Measurements from ENCODE around the gene HS3ST4. TPM values are rescaled to one million over a fixed set of nuclear protein-coding genes. Genes with fewer than 3 reads are reported as not detected.

The HS3ST4 gene
- total and polyA plus RNA-seq, 2 of the 4 experiments (the other 2 are of a cell fraction): not detected

DNA sequence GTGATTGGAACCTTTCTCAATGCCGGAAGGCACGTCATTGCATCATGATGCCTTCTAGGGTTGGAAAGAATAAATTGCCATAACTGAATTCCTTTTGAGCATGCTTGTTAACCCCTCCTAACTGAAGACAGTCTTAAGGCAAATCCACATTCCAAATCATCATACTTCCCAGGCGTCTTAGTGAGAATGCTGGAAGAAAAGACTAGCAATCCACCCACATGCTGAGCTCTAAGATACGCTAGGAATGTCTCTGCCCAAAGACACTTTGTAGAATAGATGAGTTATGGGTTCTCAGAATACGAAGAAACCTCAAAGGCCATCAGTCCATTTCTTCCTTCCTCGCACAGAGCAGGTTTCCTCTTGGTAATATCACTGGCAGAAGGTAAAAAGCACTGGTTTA, 486.5 kb downstream of the HS3ST4 start:
- H3K27me3 ChIP-seq (ENCODE audit: control insufficient read depth, insufficient read depth, low read length): no peaks in the 10 kb centered on the region
- TF ChIP-seq, protein P1, sequence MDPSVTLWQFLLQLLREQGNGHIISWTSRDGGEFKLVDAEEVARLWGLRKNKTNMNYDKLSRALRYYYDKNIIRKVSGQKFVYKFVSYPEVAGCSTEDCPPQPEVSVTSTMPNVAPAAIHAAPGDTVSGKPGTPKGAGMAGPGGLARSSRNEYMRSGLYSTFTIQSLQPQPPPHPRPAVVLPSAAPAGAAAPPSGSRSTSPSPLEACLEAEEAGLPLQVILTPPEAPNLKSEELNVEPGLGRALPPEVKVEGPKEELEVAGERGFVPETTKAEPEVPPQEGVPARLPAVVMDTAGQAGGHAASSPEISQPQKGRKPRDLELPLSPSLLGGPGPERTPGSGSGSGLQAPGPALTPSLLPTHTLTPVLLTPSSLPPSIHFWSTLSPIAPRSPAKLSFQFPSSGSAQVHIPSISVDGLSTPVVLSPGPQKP (IDR thresholded peaks at IDR 0.05; ENCODE audit: borderline replicate concordance, low read depth, low read length): no peak
- TF ChIP-seq MXI1 (IDR thresholded peaks at IDR 0.05; ENCODE audit: borderline replicate concordance, low read depth, low read length) (no peak), RCOR1 (IDR thresholded peaks at IDR 0.05; ENCODE audit: insufficient replicate concordance, low read length) (no peak), MAZ (IDR thresholded peaks at IDR 0.05; ENCODE audit: borderline replicate concordance, low read depth, low read length) (no peak), FOS (IDR thresholded peaks at IDR 0.05; ENCODE audit: low read depth, low read length) (no peak), CHD1 (IDR thresholded peaks at IDR 0.05; ENCODE audit: low read depth, low read length) (no peak), CEBPB (IDR thresholded peaks at IDR 0.05; ENCODE audit: low read depth, low read length) (no peak), POLR2A (IDR thresholded peaks at IDR 0.05; ENCODE audit: low read depth, low read length) (no peak), RFX5 (IDR thresholded peaks at IDR 0.05; ENCODE audit: low read depth, low read length) (no peak), SMC3 (IDR thresholded peaks at IDR 0.05; ENCODE audit: low read depth, low read length) (no peak), MAFK (IDR thresholded peaks at IDR 0.05; ENCODE audit: low read depth, low read length) (no peak), BHLHE40 (IDR thresholded peaks at IDR 0.05; ENCODE audit: low read depth, low read length) (no peak), RAD21 (IDR thresholded peaks at IDR 0.05; ENCODE audit: low read length) (no peak), NFE2L2 (IDR thresholded peaks at IDR 0.05; ENCODE audit: low read depth, low read length) (no peak)
- TF ChIP-seq, protein P2, sequence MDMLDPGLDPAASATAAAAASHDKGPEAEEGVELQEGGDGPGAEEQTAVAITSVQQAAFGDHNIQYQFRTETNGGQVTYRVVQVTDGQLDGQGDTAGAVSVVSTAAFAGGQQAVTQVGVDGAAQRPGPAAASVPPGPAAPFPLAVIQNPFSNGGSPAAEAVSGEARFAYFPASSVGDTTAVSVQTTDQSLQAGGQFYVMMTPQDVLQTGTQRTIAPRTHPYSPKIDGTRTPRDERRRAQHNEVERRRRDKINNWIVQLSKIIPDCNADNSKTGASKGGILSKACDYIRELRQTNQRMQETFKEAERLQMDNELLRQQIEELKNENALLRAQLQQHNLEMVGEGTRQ (IDR thresholded peaks at IDR 0.05; ENCODE audit: low read depth, low read length): no peak
- TF ChIP-seq, protein P3, sequence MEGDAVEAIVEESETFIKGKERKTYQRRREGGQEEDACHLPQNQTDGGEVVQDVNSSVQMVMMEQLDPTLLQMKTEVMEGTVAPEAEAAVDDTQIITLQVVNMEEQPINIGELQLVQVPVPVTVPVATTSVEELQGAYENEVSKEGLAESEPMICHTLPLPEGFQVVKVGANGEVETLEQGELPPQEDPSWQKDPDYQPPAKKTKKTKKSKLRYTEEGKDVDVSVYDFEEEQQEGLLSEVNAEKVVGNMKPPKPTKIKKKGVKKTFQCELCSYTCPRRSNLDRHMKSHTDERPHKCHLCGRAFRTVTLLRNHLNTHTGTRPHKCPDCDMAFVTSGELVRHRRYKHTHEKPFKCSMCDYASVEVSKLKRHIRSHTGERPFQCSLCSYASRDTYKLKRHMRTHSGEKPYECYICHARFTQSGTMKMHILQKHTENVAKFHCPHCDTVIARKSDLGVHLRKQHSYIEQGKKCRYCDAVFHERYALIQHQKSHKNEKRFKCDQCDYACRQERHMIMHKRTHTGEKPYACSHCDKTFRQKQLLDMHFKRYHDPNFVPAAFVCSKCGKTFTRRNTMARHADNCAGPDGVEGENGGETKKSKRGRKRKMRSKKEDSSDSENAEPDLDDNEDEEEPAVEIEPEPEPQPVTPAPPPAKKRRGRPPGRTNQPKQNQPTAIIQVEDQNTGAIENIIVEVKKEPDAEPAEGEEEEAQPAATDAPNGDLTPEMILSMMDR (conservative IDR thresholded peaks at IDR 0.05; ENCODE audit: low read depth, low read length): no peak
- no peaks in the 10 kb centered on the region for H3K9me1 ChIP-seq (ENCODE audit: insufficient read depth, low read length)
- H4K8ac ChIP-seq (ENCODE audit: low read depth in 2 of 2, low read length in 2 of 2): no peak overlapping the region
- BruUV-seq (replicated peaks): no TSS peak
- H3K27ac ChIP-seq (ENCODE audit: insufficient read depth, low read length): no peak overlapping the region
- no peak overlapping the region for H2AFZ ChIP-seq (replicated peaks; ENCODE audit: low read length, poor library complexity)
- dilution Hi-C loops (cut with HindIII; ENCODE audit: low sequenced_read_pairs, unreplicated experiment) (no loop called here), intact Hi-C loops (cut with micrococcal nuclease) (no loop called here), in situ Hi-C loops (cut with MboI; ENCODE audit: low sequenced_read_pairs) (no loop called here)
- peaks cover 7% of the 10 kb centered on the region for H3K9me3 ChIP-seq (ENCODE audit: control insufficient read depth, insufficient read depth, low read length)
- no CpG with 5 or more reads among the region's 6 CpGs for WGBS, 2 experiments (ENCODE audit: extremely low coverage in 2 of 2, insufficient read length in 1 of 2)
- DNase-seq (no peak), ATAC-seq (ENCODE audit: low read depth) (no peak)
- no peak overlapping the region for H2AK9ac ChIP-seq (replicated peaks; ENCODE audit: low read depth, low read length, poor library complexity)
- no peak overlapping the region for H3K9ac ChIP-seq (ENCODE audit: low read depth, low read length)
- no peaks in the 10 kb centered on the region for H3K4me1 ChIP-seq (ENCODE audit: control insufficient read depth, insufficient read depth, low read length)
- H2AK5ac ChIP-seq (ENCODE audit: low read depth, low read length): no peak overlapping the region
- no peak overlapping the region for H4K91ac ChIP-seq (ENCODE audit: insufficient read depth, low read depth, low read length)
- H3K56ac ChIP-seq (ENCODE audit: extremely low read depth, insufficient read depth, low read length): no peak overlapping the region
- no peak overlapping the region for H3K4me2 ChIP-seq (ENCODE audit: low read depth, low read length)
- no peak overlapping the region for H3K18ac ChIP-seq (ENCODE audit: low read depth, low read length)
- H2BK5ac ChIP-seq (ENCODE audit: low read depth, low read length, poor library complexity, severe bottlenecking): no peak overlapping the region
- H3K23ac ChIP-seq (ENCODE audit: low read depth, low read length): no peak overlapping the region
- no peak overlapping the region for H3K4me3 ChIP-seq (ENCODE audit: insufficient read depth, low read depth, low read length)
- H3K79me1 ChIP-seq (ENCODE audit: low read depth in 1 of 2, low read length in 2 of 2): no peaks in the 10 kb centered on the region
- H2BK15ac ChIP-seq (ENCODE audit: low read depth, low read length): no peak overlapping the region
- no peak overlapping the region for H4K5ac ChIP-seq (ENCODE audit: low read depth, low read length)
- CTCF ChIA-PET: no interaction called here
- no peak overlapping the region for H3K4ac ChIP-seq (ENCODE audit: low read depth, low read length)
- no peak overlapping the region for H3K14ac ChIP-seq (replicated peaks; ENCODE audit: low read depth, low read length)
- no peaks in the 10 kb centered on the region for H4K20me1 ChIP-seq (ENCODE audit: insufficient read depth, low read length)
- POLR2A ChIA-PET (ENCODE audit: unreplicated experiment): no interaction called here
- no peak overlapping the region for H2BK120ac ChIP-seq (ENCODE audit: low read depth, low read length)
- no peaks in the 10 kb centered on the region for H3K36me3 ChIP-seq (ENCODE audit: control insufficient read depth, insufficient read depth, low read length)
- H2BK20ac ChIP-seq (ENCODE audit: low read depth, low read length): no peak overlapping the region

Measured in IMR-90 (cell line).